Measurements from ENCODE around the gene RPL22. TPM values are rescaled to one million over a fixed set of nuclear protein-coding genes. Genes with fewer than 3 reads are reported as not detected.

RPL22 gene
- total and polyA plus RNA-seq, 2 of the 13 experiments (the other 11 are each of a cell fraction or from before 2014, with no cell fraction given): 214 to 545 TPM

DNA sequence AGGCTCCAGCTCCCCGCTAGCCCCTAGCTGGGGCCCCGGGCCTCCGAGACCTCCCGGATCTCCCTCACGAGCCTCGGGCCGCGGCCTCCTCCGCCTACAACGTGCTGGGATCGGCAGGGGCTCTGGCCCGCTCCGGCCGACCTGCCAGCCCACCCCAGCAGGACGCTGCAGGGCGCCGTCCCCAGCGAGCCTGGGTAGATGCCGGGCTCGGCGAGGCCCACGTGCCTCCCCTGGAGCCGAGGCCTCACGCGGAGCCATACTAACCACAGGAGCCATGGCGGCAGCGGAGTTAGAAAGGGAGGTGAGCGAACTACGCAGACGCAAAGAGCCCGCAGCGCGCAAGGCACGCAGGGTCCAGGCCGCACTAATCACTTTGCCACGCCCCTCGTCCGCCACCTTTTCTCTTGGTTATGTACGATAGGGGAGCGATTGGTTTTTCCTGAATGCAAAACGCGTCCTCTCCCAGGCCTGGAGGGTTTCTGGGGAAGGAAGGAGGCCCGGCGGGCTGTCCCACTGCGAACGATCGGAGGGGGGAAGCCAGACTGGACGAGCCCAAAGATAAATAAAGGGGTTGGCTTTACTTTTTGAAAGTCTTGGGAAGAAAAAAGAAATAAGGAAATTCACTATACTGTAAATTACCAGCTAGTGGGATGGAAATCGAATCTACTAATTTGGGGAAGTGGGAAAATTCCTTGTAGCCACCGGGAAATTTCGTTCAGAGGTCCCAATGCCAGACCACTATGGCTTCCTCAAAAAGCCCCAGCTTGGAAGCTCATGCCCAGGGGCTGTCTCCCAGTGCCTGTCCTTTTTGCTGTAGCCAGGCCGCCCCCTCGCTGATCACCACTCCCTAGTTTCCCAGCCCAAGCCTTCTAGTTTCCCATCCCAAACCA, at the start of gene RPL22 (continued):
- TF ChIP-seq, protein P1, sequence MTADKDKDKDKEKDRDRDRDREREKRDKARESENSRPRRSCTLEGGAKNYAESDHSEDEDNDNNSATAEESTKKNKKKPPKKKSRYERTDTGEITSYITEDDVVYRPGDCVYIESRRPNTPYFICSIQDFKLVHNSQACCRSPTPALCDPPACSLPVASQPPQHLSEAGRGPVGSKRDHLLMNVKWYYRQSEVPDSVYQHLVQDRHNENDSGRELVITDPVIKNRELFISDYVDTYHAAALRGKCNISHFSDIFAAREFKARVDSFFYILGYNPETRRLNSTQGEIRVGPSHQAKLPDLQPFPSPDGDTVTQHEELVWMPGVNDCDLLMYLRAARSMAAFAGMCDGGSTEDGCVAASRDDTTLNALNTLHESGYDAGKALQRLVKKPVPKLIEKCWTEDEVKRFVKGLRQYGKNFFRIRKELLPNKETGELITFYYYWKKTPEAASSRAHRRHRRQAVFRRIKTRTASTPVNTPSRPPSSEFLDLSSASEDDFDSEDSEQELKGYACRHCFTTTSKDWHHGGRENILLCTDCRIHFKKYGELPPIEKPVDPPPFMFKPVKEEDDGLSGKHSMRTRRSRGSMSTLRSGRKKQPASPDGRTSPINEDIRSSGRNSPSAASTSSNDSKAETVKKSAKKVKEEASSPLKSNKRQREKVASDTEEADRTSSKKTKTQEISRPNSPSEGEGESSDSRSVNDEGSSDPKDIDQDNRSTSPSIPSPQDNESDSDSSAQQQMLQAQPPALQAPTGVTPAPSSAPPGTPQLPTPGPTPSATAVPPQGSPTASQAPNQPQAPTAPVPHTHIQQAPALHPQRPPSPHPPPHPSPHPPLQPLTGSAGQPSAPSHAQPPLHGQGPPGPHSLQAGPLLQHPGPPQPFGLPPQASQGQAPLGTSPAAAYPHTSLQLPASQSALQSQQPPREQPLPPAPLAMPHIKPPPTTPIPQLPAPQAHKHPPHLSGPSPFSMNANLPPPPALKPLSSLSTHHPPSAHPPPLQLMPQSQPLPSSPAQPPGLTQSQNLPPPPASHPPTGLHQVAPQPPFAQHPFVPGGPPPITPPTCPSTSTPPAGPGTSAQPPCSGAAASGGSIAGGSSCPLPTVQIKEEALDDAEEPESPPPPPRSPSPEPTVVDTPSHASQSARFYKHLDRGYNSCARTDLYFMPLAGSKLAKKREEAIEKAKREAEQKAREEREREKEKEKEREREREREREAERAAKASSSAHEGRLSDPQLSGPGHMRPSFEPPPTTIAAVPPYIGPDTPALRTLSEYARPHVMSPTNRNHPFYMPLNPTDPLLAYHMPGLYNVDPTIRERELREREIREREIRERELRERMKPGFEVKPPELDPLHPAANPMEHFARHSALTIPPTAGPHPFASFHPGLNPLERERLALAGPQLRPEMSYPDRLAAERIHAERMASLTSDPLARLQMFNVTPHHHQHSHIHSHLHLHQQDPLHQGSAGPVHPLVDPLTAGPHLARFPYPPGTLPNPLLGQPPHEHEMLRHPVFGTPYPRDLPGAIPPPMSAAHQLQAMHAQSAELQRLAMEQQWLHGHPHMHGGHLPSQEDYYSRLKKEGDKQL (CRISPR knock-in tag; IDR thresholded peaks at IDR 0.05; ENCODE audit: low read depth): no peak
- TF ChIP-seq, protein P2, sequence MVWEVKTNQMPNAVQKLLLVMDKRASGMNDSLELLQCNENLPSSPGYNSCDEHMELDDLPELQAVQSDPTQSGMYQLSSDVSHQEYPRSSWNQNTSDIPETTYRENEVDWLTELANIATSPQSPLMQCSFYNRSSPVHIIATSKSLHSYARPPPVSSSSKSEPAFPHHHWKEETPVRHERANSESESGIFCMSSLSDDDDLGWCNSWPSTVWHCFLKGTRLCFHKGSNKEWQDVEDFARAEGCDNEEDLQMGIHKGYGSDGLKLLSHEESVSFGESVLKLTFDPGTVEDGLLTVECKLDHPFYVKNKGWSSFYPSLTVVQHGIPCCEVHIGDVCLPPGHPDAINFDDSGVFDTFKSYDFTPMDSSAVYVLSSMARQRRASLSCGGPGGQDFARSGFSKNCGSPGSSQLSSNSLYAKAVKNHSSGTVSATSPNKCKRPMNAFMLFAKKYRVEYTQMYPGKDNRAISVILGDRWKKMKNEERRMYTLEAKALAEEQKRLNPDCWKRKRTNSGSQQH (CRISPR knock-in tag; IDR thresholded peaks at IDR 0.05; ENCODE audit: low read depth): peak; percentile 76; the same call in 1 of the 2 replicates
- TF ChIP-seq RBAK (CRISPR knock-in tag; IDR thresholded peaks at IDR 0.05) (no peak), MEIS1 (CRISPR knock-in tag; IDR thresholded peaks at IDR 0.05; ENCODE audit: borderline replicate concordance) (peak; percentile 69; the same call in 1 of the 2 replicates), HMG20A (CRISPR knock-in tag; IDR thresholded peaks at IDR 0.05; ENCODE audit: borderline replicate concordance) (no peak), TP53 (CRISPR knock-in tag; conservative IDR thresholded peaks at IDR 0.05) (0 out of 2 replicates have a peak, but pooled peaks have one; percentile 74), SMC3 (IDR thresholded peaks at IDR 0.05; ENCODE audit: low read length) (no peak), JARID2 (CRISPR knock-in tag; IDR thresholded peaks at IDR 0.05; ENCODE audit: insufficient replicate concordance) (peak; percentile 32), ZMYM2 (CRISPR knock-in tag; IDR thresholded peaks at IDR 0.05) (no peak), ZNF792 (CRISPR knock-in tag; IDR thresholded peaks at IDR 0.05) (peak; percentile 74), ZNF629 (CRISPR knock-in tag; conservative IDR thresholded peaks at IDR 0.05) (0 out of 2 replicates have a peak, but pooled peaks have one; percentile 14), SP1 (IDR thresholded peaks at IDR 0.05) (no peak), SP1 (CRISPR knock-in tag; IDR thresholded peaks at IDR 0.05) (peak; percentile 99), SATB2 (CRISPR knock-in tag; IDR thresholded peaks at IDR 0.05) (peak; percentile 92; the same call in 1 of the 2 replicates), KDM3A (CRISPR knock-in tag; IDR thresholded peaks at IDR 0.05; ENCODE audit: low read depth) (peak; percentile 94)
- TF ChIP-seq, protein P3, sequence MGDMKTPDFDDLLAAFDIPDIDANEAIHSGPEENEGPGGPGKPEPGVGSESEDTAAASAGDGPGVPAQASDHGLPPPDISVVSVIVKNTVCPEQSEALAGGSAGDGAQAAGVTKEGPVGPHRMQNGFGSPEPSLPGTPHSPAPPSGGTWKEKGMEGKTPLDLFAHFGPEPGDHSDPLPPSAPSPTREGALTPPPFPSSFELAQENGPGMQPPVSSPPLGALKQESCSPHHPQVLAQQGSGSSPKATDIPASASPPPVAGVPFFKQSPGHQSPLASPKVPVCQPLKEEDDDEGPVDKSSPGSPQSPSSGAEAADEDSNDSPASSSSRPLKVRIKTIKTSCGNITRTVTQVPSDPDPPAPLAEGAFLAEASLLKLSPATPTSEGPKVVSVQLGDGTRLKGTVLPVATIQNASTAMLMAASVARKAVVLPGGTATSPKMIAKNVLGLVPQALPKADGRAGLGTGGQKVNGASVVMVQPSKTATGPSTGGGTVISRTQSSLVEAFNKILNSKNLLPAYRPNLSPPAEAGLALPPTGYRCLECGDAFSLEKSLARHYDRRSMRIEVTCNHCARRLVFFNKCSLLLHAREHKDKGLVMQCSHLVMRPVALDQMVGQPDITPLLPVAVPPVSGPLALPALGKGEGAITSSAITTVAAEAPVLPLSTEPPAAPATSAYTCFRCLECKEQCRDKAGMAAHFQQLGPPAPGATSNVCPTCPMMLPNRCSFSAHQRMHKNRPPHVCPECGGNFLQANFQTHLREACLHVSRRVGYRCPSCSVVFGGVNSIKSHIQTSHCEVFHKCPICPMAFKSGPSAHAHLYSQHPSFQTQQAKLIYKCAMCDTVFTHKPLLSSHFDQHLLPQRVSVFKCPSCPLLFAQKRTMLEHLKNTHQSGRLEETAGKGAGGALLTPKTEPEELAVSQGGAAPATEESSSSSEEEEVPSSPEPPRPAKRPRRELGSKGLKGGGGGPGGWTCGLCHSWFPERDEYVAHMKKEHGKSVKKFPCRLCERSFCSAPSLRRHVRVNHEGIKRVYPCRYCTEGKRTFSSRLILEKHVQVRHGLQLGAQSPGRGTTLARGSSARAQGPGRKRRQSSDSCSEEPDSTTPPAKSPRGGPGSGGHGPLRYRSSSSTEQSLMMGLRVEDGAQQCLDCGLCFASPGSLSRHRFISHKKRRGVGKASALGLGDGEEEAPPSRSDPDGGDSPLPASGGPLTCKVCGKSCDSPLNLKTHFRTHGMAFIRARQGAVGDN (CRISPR knock-in tag; IDR thresholded peaks at IDR 0.05): peak; percentile 93
- TF ChIP-seq, protein P4, sequence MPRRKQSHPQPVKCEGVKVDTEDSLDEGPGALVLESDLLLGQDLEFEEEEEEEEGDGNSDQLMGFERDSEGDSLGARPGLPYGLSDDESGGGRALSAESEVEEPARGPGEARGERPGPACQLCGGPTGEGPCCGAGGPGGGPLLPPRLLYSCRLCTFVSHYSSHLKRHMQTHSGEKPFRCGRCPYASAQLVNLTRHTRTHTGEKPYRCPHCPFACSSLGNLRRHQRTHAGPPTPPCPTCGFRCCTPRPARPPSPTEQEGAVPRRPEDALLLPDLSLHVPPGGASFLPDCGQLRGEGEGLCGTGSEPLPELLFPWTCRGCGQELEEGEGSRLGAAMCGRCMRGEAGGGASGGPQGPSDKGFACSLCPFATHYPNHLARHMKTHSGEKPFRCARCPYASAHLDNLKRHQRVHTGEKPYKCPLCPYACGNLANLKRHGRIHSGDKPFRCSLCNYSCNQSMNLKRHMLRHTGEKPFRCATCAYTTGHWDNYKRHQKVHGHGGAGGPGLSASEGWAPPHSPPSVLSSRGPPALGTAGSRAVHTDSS (CRISPR knock-in tag; conservative IDR thresholded peaks at IDR 0.05): peak; percentile 56; the same call in 1 of the 2 replicates
